Natural killer cell (primary cell): Measurements from ENCODE around the gene CLCN5. TPM values are rescaled to one million over a fixed set of nuclear protein-coding genes. Genes with fewer than 3 reads are reported as not detected.

ENCODE experiments used
- ATAC-seq, 3 donors: fragments of 150-1000 bp in 2 of 3; fragments of 200-7000 bp in 1 of 3; cut with Tn5 transposase; 1 replicate in 1 of 3; 2 replicates in 2 of 3; pipeline ENCODE4 v1.10.0; 2021; ENCODE audit warnings: mild to moderate bottlenecking in 2 of 3, moderate library complexity in 2 of 3
- DNase-seq, 2 donors: peaks; one replicate each; pipeline versions ENCODE4 v3.0.0 to v3.0.0-alpha.2; 2013 to 2021; ENCODE audit warnings: mixed read lengths in 1 of 2
- H3K27ac ChIP-seq: one replicate; pipeline ENCODE4 v1.5.1; 2013; ENCODE audit warnings: mild to moderate bottlenecking, low read length
- H3K27me3 ChIP-seq: one replicate; pipeline ENCODE4 v1.6.1; 2013; ENCODE audit warnings: low read length; ENCODE audit not compliant: control insufficient read depth, insufficient read depth
- H3K36me3 ChIP-seq: one replicate; pipeline ENCODE4 v1.6.1; 2013; ENCODE audit warnings: low read length; ENCODE audit not compliant: control insufficient read depth, insufficient read depth
- H3K4me1 ChIP-seq: one replicate; pipeline ENCODE4 v1.6.1; 2013; ENCODE audit warnings: low read length; ENCODE audit not compliant: control insufficient read depth, insufficient read depth
- H3K4me3 ChIP-seq: one replicate; pipeline ENCODE4 v1.5.1; 2013; ENCODE audit warnings: low read length
- H3K9me3 ChIP-seq: one replicate; pipeline ENCODE4 v1.6.1; 2013; ENCODE audit warnings: low read length; ENCODE audit not compliant: control insufficient read depth, insufficient read depth
- H3K27ac Mint-ChIP-seq, 2 donors: one replicate each; pipeline ENCODE4 v1.8.0; 2022; ENCODE audit warnings: mild to moderate bottlenecking in 2 of 2, mixed read lengths in 2 of 2, moderate library complexity in 1 of 2
- H3K27me3 Mint-ChIP-seq, 2 donors: one replicate each; pipeline ENCODE4 v1.8.0; 2022; ENCODE audit warnings: low read depth in 2 of 2, mixed read lengths in 2 of 2
- H3K36me3 Mint-ChIP-seq: one replicate; pipeline ENCODE4 v1.8.0; 2022; ENCODE audit warnings: mixed read lengths
- H3K4me1 Mint-ChIP-seq, 2 donors: one replicate each; pipeline ENCODE4 v1.8.0; 2022; ENCODE audit warnings: mixed read lengths in 2 of 2
- H3K4me3 Mint-ChIP-seq: one replicate; pipeline ENCODE4 v1.8.0; 2022; ENCODE audit warnings: mild to moderate bottlenecking, moderate library complexity, mixed read lengths
- H3K9me3 Mint-ChIP-seq, 2 donors: one replicate each; pipeline ENCODE4 v1.8.0; 2022; ENCODE audit warnings: mixed read lengths in 2 of 2
- CTCF ChIP-seq: fragments of 200-600 bp; IDR thresholded peaks from one replicate; pipeline ENCODE4 v1.8.0; 2022; ENCODE audit warnings: antibody characterized with exemption
- WGBS: methylation state at CpG from one replicate; pipeline ENCODE4 v1.1.7; 2013; ENCODE audit warnings: missing lambda C conversion rate; ENCODE audit not compliant: insufficient coverage; 5-methylcytosine and 5-hydroxymethylcytosine counted together
- intact Hi-C: fragments of 100-400 bp; cut with micrococcal nuclease; formaldehyde crosslinking; loops from one replicate; pipeline ENCODE4 v1.14.2; 2022
- total RNA-seq, 4 donors: library from RNA; stranded (reverse); fragments of 120-200 nt in 1 of 4; gene quantifications; one replicate each; pipeline versions ENCODE4 v1.2.3 to v1.2.4, GENCODE V29; 2013 to 2022

The CLCN5 gene
- total RNA-seq, 3 donors from 2014 or later (not counting 1 experiment from before 2014, with no cell fraction given) = 2.5 to 4.5 (median 4.0) TPM

DNA sequence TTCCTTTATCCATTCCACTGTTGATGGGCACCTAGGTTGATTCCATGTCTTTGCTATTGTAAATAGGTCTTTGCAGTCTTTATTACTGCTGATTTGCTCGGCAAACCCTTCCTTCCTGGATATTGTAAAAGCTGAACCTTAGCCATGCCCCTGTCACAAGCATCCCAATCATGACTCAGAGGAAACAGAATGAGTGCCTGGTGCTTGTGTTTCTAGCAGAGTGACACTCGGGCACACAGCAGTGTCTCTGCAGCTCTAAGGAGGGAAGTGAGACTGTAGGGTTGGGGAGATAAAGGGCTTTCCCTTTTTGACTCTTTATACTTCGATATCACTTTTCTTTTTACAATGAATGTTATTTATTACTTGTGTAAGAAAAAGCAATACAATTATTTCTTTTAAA lies 195.1 kb downstream of the CLCN5 start:
- no peak for DNase-seq
- Mint-ChIP-seq H3K4me3 (no peak overlapping the region), H3K27me3 (peaks cover 0 to 33% of the 10 kb centered on the region in 2 donors), H3K4me1 (no peaks in the 10 kb centered on the region), H3K9me3 (no peaks in the 10 kb centered on the region), H3K36me3 (no peaks in the 10 kb centered on the region), H3K27ac (no peak overlapping the region)
- no peak for ATAC-seq
- Histone ChIP-seq H3K27ac (no peak overlapping the region), H3K36me3 (no peaks in the 10 kb centered on the region), H3K4me1 (no peaks in the 10 kb centered on the region), H3K27me3 (no peaks in the 10 kb centered on the region), H3K4me3 (no peak overlapping the region), H3K9me3 (no peaks in the 10 kb centered on the region)
- WGBS = 33% methylated on average over 1 of the region's 3 CpGs
- no peak for TF ChIP-seq CTCF
- intact Hi-C loops = no loop called here

GRCh38 chrX:50125480-50125879 lies 203.1 kb downstream of the CLCN5 start:
- TF ChIP-seq CTCF = no peak
- intact Hi-C loops = no loop called here
- Histone ChIP-seq H3K4me3 (no peak overlapping the region), H3K4me1 (no peaks in the 10 kb centered on the region), H3K36me3 (no peaks in the 10 kb centered on the region), H3K27ac (no peak overlapping the region), H3K9me3 (no peaks in the 10 kb centered on the region), H3K27me3 (no peaks in the 10 kb centered on the region)
- Mint-ChIP-seq H3K4me1 (no peaks in the 10 kb centered on the region), H3K36me3 (no peaks in the 10 kb centered on the region), H3K9me3 (no peaks in the 10 kb centered on the region), H3K27ac (no peak overlapping the region), H3K27me3 (peaks cover 4 to 24% of the 10 kb centered on the region in 2 donors), H3K4me3 (no peak overlapping the region)
- WGBS = 90% methylated on average over 1 of the region's 1 CpG
- ATAC-seq = no peak
- DNase-seq = no peak

GRCh38 chrX:50147972-50148371 lies 225.6 kb downstream of the CLCN5 start:
- Mint-ChIP-seq H3K4me3 (no peak overlapping the region), H3K27me3 (no peaks in the 10 kb centered on the region), H3K4me1 (no peaks in the 10 kb centered on the region), H3K27ac (no peak overlapping the region), H3K9me3 (no peaks in the 10 kb centered on the region), H3K36me3 (no peaks in the 10 kb centered on the region)
- H3K4me1 ChIP-seq = no peaks in the 10 kb centered on the region
- ATAC-seq (no peak), DNase-seq (no peak)
- no peaks in the 10 kb centered on the region for H3K27me3 ChIP-seq
- intact Hi-C loops = no loop called here
- 91% methylated on average over 7 of the region's 7 CpGs for WGBS
- no peak for TF ChIP-seq CTCF
- no peaks in the 10 kb centered on the region for H3K9me3 ChIP-seq
- no peak overlapping the region for H3K27ac ChIP-seq
- no peak overlapping the region for H3K4me3 ChIP-seq
- no peaks in the 10 kb centered on the region for H3K36me3 ChIP-seq

Other genes with a start within 250 kb of the CLCN5 start
- not detected for gene PAGE1, start 226.6 kb upstream of the CLCN5 start, total RNA-seq
- not detected for gene PAGE4, start 93.3 kb upstream of the CLCN5 start, total RNA-seq
- gene USP27X, start 43.1 kb upstream of the CLCN5 start, total RNA-seq = 1 to 10 TPM; 1.7 to 2.4 (median 2.0) TPM